Measurements from ENCODE around the gene PTPMT1. TPM values are rescaled to one million over a fixed set of nuclear protein-coding genes. Genes with fewer than 3 reads are reported as not detected.
A peak's percentile ranks its signal among the peaks of the same experiment; 100 is the strongest.

PTPMT1 gene
- total RNA-seq, 1 donor from 2014 or later = 43.6 TPM

- Mint-ChIP-seq H3K36me3 (no peaks in the 10 kb centered on the region), H3K27me3 (no peaks in the 10 kb centered on the region), H3K27ac (no peak overlapping the region), H3K9me3 (no peaks in the 10 kb centered on the region), H3K4me3 (no peak overlapping the region), H3K4me1 (ENCODE audit: unreplicated experiment) (peaks cover 23% of the 10 kb centered on the region)
- TF ChIP-seq CTCF (conservative IDR thresholded peaks at IDR 0.05) = no peak
- no peak for DNase-seq (ENCODE audit: extremely low spot score, unreplicated experiment)
Measured at GRCh38 chr11:47609675-47610074, 44.3 kb downstream of the PTPMT1 start.

DNA sequence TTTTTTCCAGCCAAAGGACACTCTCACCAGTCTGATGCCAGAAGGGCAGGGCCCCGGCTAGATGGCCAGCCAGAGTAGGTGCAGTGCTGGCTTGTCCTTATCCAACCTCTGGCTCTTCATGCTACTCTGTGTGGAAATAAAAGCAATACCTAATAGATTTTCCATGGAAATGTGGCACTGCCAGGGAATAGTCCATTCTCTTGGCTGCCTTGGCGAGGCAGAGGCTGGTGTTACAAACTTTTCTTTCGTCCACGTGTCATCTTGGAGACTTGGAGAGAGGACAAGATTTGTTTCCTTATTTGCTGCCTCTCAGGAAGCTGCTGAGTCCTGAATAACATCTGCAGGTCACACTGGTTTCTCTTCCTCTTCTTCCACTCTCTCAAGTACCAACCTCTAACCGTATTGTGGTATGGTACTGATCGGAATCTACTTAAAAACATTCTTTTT lies 46.0 kb downstream of the PTPMT1 start:
- Mint-ChIP-seq H3K4me1 (ENCODE audit: unreplicated experiment) (peaks cover 19% of the 10 kb centered on the region), H3K27ac (no peak overlapping the region), H3K9me3 (no peaks in the 10 kb centered on the region), H3K36me3 (no peaks in the 10 kb centered on the region), H3K27me3 (no peaks in the 10 kb centered on the region), H3K4me3 (no peak overlapping the region)
- no peak for DNase-seq (ENCODE audit: extremely low spot score, unreplicated experiment)
- no peak for TF ChIP-seq CTCF (conservative IDR thresholded peaks at IDR 0.05)

- Mint-ChIP-seq H3K27ac (no peak overlapping the region), H3K36me3 (peaks cover 4% of the 10 kb centered on the region), H3K9me3 (no peaks in the 10 kb centered on the region), H3K27me3 (no peaks in the 10 kb centered on the region), H3K4me3 (no peak overlapping the region), H3K4me1 (ENCODE audit: unreplicated experiment) (peaks cover 7% of the 10 kb centered on the region)
- no peak for DNase-seq (ENCODE audit: extremely low spot score, unreplicated experiment)
- TF ChIP-seq CTCF (conservative IDR thresholded peaks at IDR 0.05) = no peak
Measured at GRCh38 chr11:47615249-47615648, 49.9 kb downstream of the PTPMT1 start.

GRCh38 chr11:47616726-47617416 lies 51.5 kb downstream of the PTPMT1 start:
- H3K27me3 Mint-ChIP-seq = no peaks in the 10 kb centered on the region
- H3K9me3 Mint-ChIP-seq = no peaks in the 10 kb centered on the region
- peaks cover 4% of the 10 kb centered on the region for H3K36me3 Mint-ChIP-seq
- H3K27ac Mint-ChIP-seq = no peak overlapping the region
- H3K4me3 Mint-ChIP-seq = no peak overlapping the region
- no peaks in the 10 kb centered on the region for H3K4me1 Mint-ChIP-seq (ENCODE audit: unreplicated experiment)
- peak; percentile 78 for TF ChIP-seq CTCF (conservative IDR thresholded peaks at IDR 0.05)
- no peak for DNase-seq (ENCODE audit: extremely low spot score, unreplicated experiment)

- no peak overlapping the region for H3K27ac Mint-ChIP-seq
- H3K36me3 Mint-ChIP-seq = peaks cover 4% of the 10 kb centered on the region
- no peaks in the 10 kb centered on the region for H3K9me3 Mint-ChIP-seq
- no peaks in the 10 kb centered on the region for H3K27me3 Mint-ChIP-seq
- no peaks in the 10 kb centered on the region for H3K4me1 Mint-ChIP-seq (ENCODE audit: unreplicated experiment)
- no peak overlapping the region for H3K4me3 Mint-ChIP-seq
- TF ChIP-seq CTCF (conservative IDR thresholded peaks at IDR 0.05) = no peak
- no peak for DNase-seq (ENCODE audit: extremely low spot score, unreplicated experiment)
Measured at GRCh38 chr11:47617417-47617809, 52.0 kb downstream of the PTPMT1 start.

All from type B pancreatic cell (in vitro differentiated cells).